Measurements from ENCODE around the gene FKBP8. TPM values are rescaled to one million over a fixed set of nuclear protein-coding genes. Genes with fewer than 3 reads are reported as not detected.
A peak's percentile ranks its signal among the peaks of the same experiment; 100 is the strongest.

FKBP8 gene
- total RNA-seq, 1 donor from 2014 or later = 376 TPM

DNA sequence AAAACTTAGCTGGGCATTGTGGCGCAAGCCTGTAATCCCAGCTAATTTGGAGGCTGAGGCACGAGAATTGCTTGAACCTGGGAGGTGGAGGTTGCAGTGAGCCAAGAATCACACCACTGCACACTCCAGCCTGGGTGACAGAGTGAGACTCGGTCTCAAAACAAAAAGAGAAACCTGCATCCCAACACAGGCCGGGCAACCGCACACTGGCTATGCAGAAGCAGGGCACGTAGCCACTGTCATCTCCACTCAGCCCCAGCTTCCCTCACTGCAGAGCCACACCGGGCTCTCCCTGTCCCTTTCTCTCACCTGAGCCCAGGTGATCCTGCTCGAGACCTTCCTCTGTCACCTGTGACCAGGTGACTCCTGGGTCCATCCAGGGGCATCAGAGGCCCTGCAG lies 33.2 kb downstream of the FKBP8 start:
- DNase-seq (ENCODE audit: extremely low spot score in 2 of 2) = no peak
- Histone ChIP-seq H3K36me3 (no peaks in the 10 kb centered on the region), H3K4me3 (no peak overlapping the region), H3K4me1 (peaks cover 96% of the 10 kb centered on the region), H3K27ac (no peak overlapping the region), H3K9me3 (no peaks in the 10 kb centered on the region), H3K27me3 (no peaks in the 10 kb centered on the region)
- TF ChIP-seq, protein P1, sequence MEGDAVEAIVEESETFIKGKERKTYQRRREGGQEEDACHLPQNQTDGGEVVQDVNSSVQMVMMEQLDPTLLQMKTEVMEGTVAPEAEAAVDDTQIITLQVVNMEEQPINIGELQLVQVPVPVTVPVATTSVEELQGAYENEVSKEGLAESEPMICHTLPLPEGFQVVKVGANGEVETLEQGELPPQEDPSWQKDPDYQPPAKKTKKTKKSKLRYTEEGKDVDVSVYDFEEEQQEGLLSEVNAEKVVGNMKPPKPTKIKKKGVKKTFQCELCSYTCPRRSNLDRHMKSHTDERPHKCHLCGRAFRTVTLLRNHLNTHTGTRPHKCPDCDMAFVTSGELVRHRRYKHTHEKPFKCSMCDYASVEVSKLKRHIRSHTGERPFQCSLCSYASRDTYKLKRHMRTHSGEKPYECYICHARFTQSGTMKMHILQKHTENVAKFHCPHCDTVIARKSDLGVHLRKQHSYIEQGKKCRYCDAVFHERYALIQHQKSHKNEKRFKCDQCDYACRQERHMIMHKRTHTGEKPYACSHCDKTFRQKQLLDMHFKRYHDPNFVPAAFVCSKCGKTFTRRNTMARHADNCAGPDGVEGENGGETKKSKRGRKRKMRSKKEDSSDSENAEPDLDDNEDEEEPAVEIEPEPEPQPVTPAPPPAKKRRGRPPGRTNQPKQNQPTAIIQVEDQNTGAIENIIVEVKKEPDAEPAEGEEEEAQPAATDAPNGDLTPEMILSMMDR (IDR thresholded peaks at IDR 0.05) = no peak
- intact Hi-C loops (cut with DNase I) = loop anchor here (5.0 to 10.0 kb wide), 2 partner anchors 45 to 1418 kb away; no protein-coding TSS in a partner anchor

DNA sequence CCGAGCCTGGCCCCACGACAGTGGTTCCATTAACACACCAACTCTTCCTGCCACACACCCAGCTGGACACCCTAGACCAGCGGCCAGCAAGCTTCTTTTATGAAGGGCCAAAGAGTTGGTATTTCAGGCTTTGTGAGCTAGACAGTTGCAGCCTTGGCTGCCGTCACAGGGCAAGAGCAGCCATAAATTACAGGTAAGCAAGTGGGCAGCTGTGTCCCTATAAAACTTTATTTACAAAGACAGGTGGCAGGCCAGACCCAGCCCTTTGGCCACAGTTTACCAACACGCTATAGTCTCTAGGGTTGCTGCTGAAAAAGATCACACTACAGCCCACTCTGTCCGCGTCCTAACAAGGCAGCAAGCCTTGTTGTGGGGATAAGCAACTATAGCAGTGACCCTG lies 34.8 kb downstream of the FKBP8 start:
- H3K4me3 ChIP-seq = no peak overlapping the region
- H3K27me3 ChIP-seq = no peaks in the 10 kb centered on the region
- H3K4me1 ChIP-seq = peaks cover 96% of the 10 kb centered on the region
- no peak for DNase-seq (ENCODE audit: extremely low spot score in 2 of 2)
- no peak for TF ChIP-seq POLR2AphosphoS5 (IDR thresholded peaks at IDR 0.05; ENCODE audit: insufficient read depth in 1 of 2, low read depth in 1 of 2)
- TF ChIP-seq, protein P1 (IDR thresholded peaks at IDR 0.05) = no peak
- no peak for TF ChIP-seq POLR2A (IDR thresholded peaks at IDR 0.05)
- H3K36me3 ChIP-seq = no peaks in the 10 kb centered on the region
- H3K9me3 ChIP-seq = no peaks in the 10 kb centered on the region
- H3K27ac ChIP-seq = peak overlapping the region; percentile 82
- intact Hi-C loops (cut with DNase I) = no loop called here

DNA sequence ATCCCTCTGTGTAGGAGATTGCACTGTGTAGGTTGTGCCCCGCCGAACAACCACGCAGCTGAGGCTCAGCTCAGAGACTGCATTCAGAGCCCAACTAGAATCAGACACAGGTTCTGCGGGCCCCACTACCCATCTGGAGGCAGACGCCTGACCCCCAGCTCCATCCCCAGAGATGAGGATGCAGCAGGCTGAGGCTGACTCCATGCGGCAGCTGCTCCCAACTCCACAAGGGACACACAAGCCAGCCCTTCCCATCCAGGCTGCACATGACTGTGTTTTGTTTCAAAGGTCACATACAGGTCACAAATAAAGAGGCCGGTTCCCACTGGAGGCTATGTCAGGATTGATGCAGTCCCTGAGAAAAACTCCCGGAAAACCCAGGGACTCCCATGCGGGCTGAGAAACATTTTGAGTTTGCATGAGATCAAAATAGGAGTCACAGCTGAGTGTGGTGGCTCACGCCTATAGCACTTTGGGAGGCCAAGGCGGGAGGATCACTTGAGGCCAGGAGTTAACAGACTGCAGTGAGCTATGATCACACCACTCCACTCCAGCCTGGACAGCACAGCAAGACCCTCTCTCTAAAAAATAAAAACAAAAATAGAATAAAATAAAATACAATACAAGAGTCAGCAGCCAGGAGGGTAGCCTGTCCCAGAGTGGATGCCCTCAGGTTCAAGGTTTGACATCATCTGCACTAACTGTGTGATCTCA lies 35.5 kb downstream of the FKBP8 start:
- Histone ChIP-seq H3K27me3 (no peaks in the 10 kb centered on the region), H3K4me1 (peaks cover 96% of the 10 kb centered on the region), H3K36me3 (no peaks in the 10 kb centered on the region), H3K27ac (peak overlapping the region; percentile 82), H3K9me3 (no peaks in the 10 kb centered on the region), H3K4me3 (peak overlapping the region in 1 of 2 donors; percentile 24)
- intact Hi-C loops (cut with DNase I) = no loop called here
- TF ChIP-seq, protein P1 (IDR thresholded peaks at IDR 0.05) = no peak
- TF ChIP-seq POLR2A (IDR thresholded peaks at IDR 0.05) = no peak
- TF ChIP-seq POLR2AphosphoS5 (IDR thresholded peaks at IDR 0.05; ENCODE audit: insufficient read depth in 1 of 2, low read depth in 1 of 2) = peak; percentile 28 to 32
- no peak for DNase-seq (ENCODE audit: extremely low spot score in 2 of 2)

DNA sequence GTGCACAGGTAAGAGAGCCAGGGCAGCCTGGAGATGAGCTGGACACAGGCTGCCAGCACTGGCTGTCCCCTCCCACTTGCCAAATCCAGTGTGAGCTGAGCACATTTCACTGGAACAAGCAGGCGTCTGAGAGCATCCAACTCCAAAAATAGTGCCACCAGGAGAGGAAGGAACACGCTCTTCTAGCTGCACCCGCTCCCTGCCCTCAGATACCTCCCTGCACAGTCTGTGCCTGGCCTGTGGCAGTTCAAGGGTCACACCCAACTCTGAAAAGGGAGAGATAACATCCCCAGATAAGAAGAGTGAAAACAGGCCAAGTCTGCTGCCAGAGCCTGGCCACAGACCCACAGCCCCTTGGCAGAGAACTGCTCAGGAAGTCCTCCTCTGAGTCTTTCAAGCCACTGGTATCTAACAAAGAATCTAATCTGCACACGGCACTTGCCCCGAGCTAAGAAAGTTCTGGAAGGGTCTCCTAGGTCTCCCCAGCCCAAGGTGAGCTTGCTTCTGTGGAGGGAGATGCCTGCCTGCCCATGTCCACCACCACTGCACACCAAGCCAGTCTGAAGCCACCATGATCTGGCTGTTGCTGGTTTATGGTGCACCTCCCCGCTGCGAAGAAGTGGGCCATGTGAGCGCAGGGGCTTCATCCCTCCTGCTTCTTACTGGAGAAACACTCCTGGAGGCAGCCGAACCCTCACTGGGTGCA lies 36.2 kb downstream of the FKBP8 start:
- intact Hi-C loops (cut with DNase I) = no loop called here
- H3K9me3 ChIP-seq = no peaks in the 10 kb centered on the region
- H3K4me3 ChIP-seq = peak overlapping the region in 1 of 2 donors; percentile 24
- no peak for DNase-seq (ENCODE audit: extremely low spot score in 2 of 2)
- TF ChIP-seq, protein P1 (IDR thresholded peaks at IDR 0.05) = no peak
- TF ChIP-seq POLR2AphosphoS5 (IDR thresholded peaks at IDR 0.05; ENCODE audit: insufficient read depth in 1 of 2, low read depth in 1 of 2) = peak in 1 of 2 donors; percentile 50
- peak overlapping the region; percentile 82 for H3K27ac ChIP-seq
- no peaks in the 10 kb centered on the region for H3K36me3 ChIP-seq
- no peaks in the 10 kb centered on the region for H3K27me3 ChIP-seq
- H3K4me1 ChIP-seq = peaks cover 96% of the 10 kb centered on the region

Data from vagina (tissue), 2 donors.